Lower leg skin (tissue), 4 donors: Measurements from ENCODE around the gene YIF1B. TPM values are rescaled to one million over a fixed set of nuclear protein-coding genes. Genes with fewer than 3 reads are reported as not detected.

Experiments
- DNase-seq, 2 donors: peaks; one replicate each; pipeline ENCODE4 v3.0.0-alpha.2; 2019; ENCODE audit warnings: low spot score in 2 of 2
- H3K4me3 ChIP-seq: fragments of 200-600 bp; sonication (generic); 2 replicates; pipeline ENCODE4 v1.5.1; 2017; ENCODE audit warnings: mild to moderate bottlenecking, low read depth; ENCODE audit not compliant: poor library complexity, severe bottlenecking
- POLR2A ChIP-seq, 2 donors: fragments of 450-650 bp; IDR thresholded peaks; one replicate each; pipeline ENCODE4 v1.6.1; 2016 to 2017; ENCODE audit warnings: antibody characterized with exemption in 2 of 2, mild to moderate bottlenecking in 1 of 2, moderate library complexity in 1 of 2
- WGBS, 2 donors: methylation state at CpG; one replicate each; pipeline ENCODE4 v1.1.5; 2018; 5-methylcytosine and 5-hydroxymethylcytosine counted together
- intact Hi-C: fragments of 100-400 bp; cut with DNase I; formaldehyde crosslinking; loops from one replicate; pipeline ENCODE4 v1.15.0; 2023; ENCODE audit warnings: low total_unique reads
- total RNA-seq, 4 donors: library from RNA; depleted of rRNA; stranded (reverse); fragments of >200 nt; gene quantifications; one replicate each; pipeline ENCODE4 v1.1.0, GENCODE V29; 2016
- TF ChIP-seq, protein P1 (sequence below), 3 donors: fragments of 450-650 bp; IDR thresholded peaks; one replicate each; pipeline ENCODE4 v1.5.1; 2016; ENCODE audit warnings: antibody characterized with exemption in 3 of 3, mild to moderate bottlenecking in 3 of 3, moderate library complexity in 2 of 3

Gene YIF1B
- total RNA-seq, 4 donors from 2014 or later, result 14.1 to 38.5 (median 25.5) TPM

DNA sequence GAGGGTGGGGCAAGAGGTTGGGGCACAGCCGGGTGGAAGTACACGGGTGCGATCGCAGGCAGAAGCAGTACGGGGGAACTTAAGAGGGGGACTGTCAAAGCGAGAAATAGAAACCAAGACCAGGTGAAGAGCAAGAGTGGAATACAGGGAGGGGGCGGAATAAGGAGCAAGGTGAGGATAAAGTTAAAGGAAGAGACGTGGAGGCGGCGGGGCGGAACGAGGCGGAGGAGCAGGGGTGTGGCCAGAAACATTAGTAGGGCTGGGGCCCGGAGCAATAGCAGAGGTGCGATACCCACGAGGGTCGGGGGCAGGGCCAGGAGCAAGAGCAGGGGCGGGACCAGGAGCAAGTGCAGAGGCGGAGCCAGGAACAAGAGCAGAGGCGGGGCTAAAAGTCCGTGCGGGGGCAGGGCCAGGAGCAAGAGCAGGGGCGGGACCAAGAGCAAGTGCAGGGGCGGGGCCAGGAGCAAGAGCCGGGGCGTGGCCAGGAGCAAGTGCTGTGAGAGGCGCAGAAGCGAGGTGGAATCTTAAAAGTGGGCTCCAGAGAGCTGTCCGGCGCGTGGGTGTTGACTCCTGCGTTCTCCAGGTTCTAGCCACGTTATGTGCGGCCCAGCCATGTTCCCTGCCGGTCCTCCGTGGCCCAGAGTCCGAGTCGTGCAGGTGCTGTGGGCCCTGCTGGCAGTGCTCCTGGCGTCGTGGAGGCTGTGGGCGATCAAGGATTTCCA lies 21.1 kb upstream of the YIF1B start:
- TF ChIP-seq, protein P1, sequence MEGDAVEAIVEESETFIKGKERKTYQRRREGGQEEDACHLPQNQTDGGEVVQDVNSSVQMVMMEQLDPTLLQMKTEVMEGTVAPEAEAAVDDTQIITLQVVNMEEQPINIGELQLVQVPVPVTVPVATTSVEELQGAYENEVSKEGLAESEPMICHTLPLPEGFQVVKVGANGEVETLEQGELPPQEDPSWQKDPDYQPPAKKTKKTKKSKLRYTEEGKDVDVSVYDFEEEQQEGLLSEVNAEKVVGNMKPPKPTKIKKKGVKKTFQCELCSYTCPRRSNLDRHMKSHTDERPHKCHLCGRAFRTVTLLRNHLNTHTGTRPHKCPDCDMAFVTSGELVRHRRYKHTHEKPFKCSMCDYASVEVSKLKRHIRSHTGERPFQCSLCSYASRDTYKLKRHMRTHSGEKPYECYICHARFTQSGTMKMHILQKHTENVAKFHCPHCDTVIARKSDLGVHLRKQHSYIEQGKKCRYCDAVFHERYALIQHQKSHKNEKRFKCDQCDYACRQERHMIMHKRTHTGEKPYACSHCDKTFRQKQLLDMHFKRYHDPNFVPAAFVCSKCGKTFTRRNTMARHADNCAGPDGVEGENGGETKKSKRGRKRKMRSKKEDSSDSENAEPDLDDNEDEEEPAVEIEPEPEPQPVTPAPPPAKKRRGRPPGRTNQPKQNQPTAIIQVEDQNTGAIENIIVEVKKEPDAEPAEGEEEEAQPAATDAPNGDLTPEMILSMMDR (IDR thresholded peaks at IDR 0.05), result no peak
- TF ChIP-seq POLR2A (IDR thresholded peaks at IDR 0.05), result no peak
- peak overlapping the region; percentile 46 for H3K4me3 ChIP-seq
- intact Hi-C loops, result no loop called here
- DNase-seq, result peak; percentile 95 to 99
- 2 to 4% methylated on average over 39 to 41 of the region's 41 CpGs for WGBS, 2 donors

DNA sequence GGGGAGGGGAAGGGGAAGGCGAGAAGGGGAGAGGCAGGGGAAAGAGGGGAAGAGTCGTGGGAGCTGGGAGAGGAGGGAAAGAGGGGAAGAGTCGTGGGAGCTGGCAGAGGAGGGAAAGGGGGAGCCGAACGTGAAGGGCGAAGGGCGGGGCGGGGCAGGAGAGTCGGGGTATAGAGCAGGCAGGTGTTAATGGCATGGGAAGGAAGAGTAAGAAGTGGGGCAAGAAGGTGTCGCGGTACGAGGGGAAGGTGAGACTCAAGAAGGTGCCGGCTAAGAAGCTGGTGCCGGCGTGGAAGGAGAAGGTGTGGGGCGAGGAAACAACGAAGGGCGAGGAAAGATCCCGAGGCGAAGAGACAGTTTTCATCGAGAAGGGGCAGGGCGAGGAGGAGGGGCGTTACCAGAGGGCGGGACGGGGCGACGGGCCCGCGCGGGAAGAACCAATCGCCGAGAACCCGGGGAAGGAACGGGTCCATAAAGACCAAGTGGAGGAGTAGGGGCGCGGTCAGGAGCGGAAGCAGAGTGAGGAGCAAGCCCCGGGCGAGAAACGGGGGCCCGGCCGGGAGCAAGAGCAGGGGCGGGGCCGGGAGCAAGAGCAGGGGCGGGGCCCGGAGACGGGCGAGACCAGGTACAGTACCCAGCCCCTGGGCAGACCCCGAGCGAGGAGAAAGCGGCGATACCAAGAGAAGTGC lies 20.3 kb upstream of the YIF1B start:
- intact Hi-C loops, result no loop called here
- peak; percentile 94 to 99 for DNase-seq
- TF ChIP-seq, protein P1 (IDR thresholded peaks at IDR 0.05), result no peak
- no peak for TF ChIP-seq POLR2A (IDR thresholded peaks at IDR 0.05)
- 0 to 1% methylated on average over 52 of the region's 52 CpGs for WGBS, 2 donors
- H3K4me3 ChIP-seq, result peak overlapping the region; percentile 46

DNA sequence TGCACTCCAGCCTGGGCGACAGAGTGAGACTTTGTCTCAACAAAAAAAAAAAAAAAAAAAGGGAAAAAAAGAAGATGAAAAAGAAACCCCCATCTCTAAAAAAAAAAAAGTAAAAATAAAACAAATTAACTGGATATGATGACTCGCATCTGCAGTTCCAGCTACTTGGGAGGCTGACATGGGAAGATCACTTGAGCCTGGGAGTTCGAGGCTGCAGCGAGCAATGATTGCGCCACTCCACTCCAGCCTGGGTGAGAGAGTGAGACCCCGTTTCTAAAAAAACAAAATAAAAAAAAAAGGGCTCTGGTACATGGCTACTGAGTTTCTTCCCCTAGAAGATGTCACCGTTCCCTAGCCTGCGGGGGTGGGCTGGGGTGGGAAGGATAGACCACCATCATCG lies 17.5 kb upstream of the YIF1B start:
- no peak overlapping the region for H3K4me3 ChIP-seq
- no peak for DNase-seq
- TF ChIP-seq, protein P1 (IDR thresholded peaks at IDR 0.05), result no peak
- no peak for TF ChIP-seq POLR2A (IDR thresholded peaks at IDR 0.05)
- 86 to 88% methylated on average over 9 of the region's 9 CpGs for WGBS, 2 donors
- intact Hi-C loops, result loop anchor here (5.0 kb wide), 1 partner anchor 91 kb away; no protein-coding TSS in a partner anchor

DNA sequence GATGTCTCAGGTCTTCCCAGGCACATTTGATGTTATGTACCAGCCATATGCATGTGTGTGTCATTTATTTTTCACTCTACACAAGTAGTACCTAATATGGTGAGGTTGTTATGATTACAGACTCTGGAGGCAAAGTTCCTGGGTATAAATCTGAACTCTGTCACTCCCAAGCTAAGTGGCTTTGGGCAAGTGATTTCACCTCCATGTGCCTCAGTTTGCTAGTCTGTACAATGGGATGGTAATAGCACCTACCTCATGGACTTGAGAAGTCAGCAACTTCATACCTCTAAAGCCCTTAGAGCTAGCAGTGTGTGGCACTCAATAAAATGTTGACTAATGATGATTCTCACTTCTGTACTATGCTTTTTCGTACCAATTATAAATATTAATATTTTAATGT lies 16.0 kb upstream of the YIF1B start:
- no peak for DNase-seq
- WGBS, 2 donors, result 85 to 97% methylated on average over 1 of the region's 1 CpG
- TF ChIP-seq, protein P1 (IDR thresholded peaks at IDR 0.05), result no peak
- TF ChIP-seq POLR2A (IDR thresholded peaks at IDR 0.05), result no peak
- H3K4me3 ChIP-seq, result no peak overlapping the region
- intact Hi-C loops, result loop anchor here (5.0 kb wide), 1 partner anchor 89 kb away; no protein-coding TSS in a partner anchor

DNA sequence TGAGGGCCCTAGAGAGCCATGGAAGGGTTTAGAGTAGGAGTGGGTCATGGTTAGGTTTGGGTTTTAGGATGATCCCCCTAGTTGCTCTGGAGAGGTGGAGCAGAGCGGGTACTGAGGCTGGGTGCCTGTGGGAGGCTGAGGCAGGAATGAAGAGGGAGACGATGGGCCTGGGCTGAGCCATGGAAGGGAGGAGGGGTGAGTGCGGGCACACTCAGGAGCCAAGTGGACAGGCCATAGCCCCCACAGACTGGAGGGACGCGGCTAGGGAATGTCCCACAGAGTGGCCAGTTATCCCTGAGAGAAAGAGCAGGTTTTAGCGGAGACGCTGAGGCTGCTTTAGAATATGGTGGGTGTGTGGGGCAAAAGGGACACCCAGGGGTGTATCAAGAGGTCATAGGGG lies 13.9 kb upstream of the YIF1B start:
- DNase-seq, result no peak
- TF ChIP-seq, protein P1 (IDR thresholded peaks at IDR 0.05), result no peak
- TF ChIP-seq POLR2A (IDR thresholded peaks at IDR 0.05), result no peak
- no peak overlapping the region for H3K4me3 ChIP-seq
- intact Hi-C loops, result loop anchor here (5.0 kb wide), 2 partner anchors 87 to 322 kb away; no protein-coding TSS in a partner anchor
- 94 to 99% methylated on average over 7 of the region's 7 CpGs for whole genome bisulfite sequencing, 2 donors
